Smooth muscle cell (in vitro differentiated cells): ENCODE measurements around the gene SLC39A1. TPM values are rescaled to one million over a fixed set of nuclear protein-coding genes. Genes with fewer than 3 reads are reported as not detected.

ENCODE experiments used
- DNase-seq: peaks from one replicate; lab custom pipeline; 2025; ENCODE audit not compliant: unreplicated experiment; lab: John Stamatoyannopoulos, UW
- H2AFZ ChIP-seq: fragments of 200-600 bp; sonication (generic); 2 replicates; pipeline ENCODE4 v1.6.0; 2016; ENCODE audit warnings: antibody characterized with exemption, low read depth, mild to moderate bottlenecking
- H3F3A ChIP-seq: fragments of 200-600 bp; sonication (generic); 2 replicates; pipeline ENCODE4 v1.6.0; 2017; ENCODE audit warnings: antibody characterized with exemption, low read depth
- H3K27ac ChIP-seq: fragments of 200-600 bp; sonication (generic); 2 replicates; pipeline ENCODE4 v1.5.1; 2016; ENCODE audit warnings: low read depth, mild to moderate bottlenecking
- H3K27me3 ChIP-seq: fragments of 200-600 bp; sonication (generic); 2 replicates; pipeline ENCODE4 v1.6.1; 2016; ENCODE audit warnings: low read depth, mild to moderate bottlenecking
- H3K36me3 ChIP-seq: fragments of 200-600 bp; sonication (generic); 2 replicates; pipeline ENCODE4 v1.5.1; 2016; ENCODE audit warnings: low read depth
- H3K4me1 ChIP-seq: fragments of 200-600 bp; sonication (generic); 2 replicates; pipeline ENCODE4 v1.5.1; 2016; ENCODE audit warnings: low read depth
- H3K4me2 ChIP-seq: fragments of 200-600 bp; sonication (generic); 2 replicates; pipeline ENCODE4 v1.6.0; 2016; ENCODE audit warnings: mild to moderate bottlenecking
- H3K4me3 ChIP-seq: fragments of 200-600 bp; sonication (generic); 2 replicates; pipeline ENCODE4 v1.5.1; 2016; ENCODE audit warnings: mild to moderate bottlenecking
- H3K79me2 ChIP-seq: fragments of 200-600 bp; sonication (generic); 2 replicates; pipeline ENCODE4 v1.6.0; 2016; ENCODE audit warnings: low read depth, mild to moderate bottlenecking
- H3K9ac ChIP-seq: fragments of 200-600 bp; sonication (generic); 2 replicates; pipeline ENCODE4 v1.6.0; 2016; ENCODE audit warnings: low read depth
- H3K9me3 ChIP-seq: fragments of 200-600 bp; sonication (generic); replicated peaks from 2 replicates; pipeline ENCODE4 v1.5.1; 2016; ENCODE audit warnings: low read depth
- H4K20me1 ChIP-seq: fragments of 200-600 bp; sonication (generic); 2 replicates; pipeline ENCODE4 v1.6.0; 2016; ENCODE audit warnings: low read depth
- WGBS: methylation state at CpG from one replicate; pipeline ENCODE4 v1.1.7; 2016; ENCODE audit warnings: low lambda C conversion rate; 5-methylcytosine and 5-hydroxymethylcytosine counted together
- polyA plus RNA-seq: library from polyadenylated mRNA; unstranded; fragments of >200 nt; fragmentation: Nextera tagmentation; extraction: Ambion mirVana; gene quantifications from 2 replicates; pipeline ENCODE4 v1.2.1, GENCODE V29; 2016
- total RNA-seq: library from RNA; depleted of rRNA; stranded (reverse); fragments of >200 nt; gene quantifications from 2 replicates; pipeline ENCODE4 v1.2.3, GENCODE V29; 2014
- TF ChIP-seq, protein P1 (sequence below): fragments of 200-600 bp; sonication (generic); IDR thresholded peaks from 2 replicates; pipeline ENCODE4 v1.5.1; 2017; ENCODE audit warnings: borderline replicate concordance, mild to moderate bottlenecking, antibody characterized with exemption; ENCODE audit not compliant: insufficient read depth, poor library complexity, severe bottlenecking

The SLC39A1 gene
- total and polyA plus RNA-seq, 2 experiments from 2014 or later = 104 to 143 TPM

- Histone ChIP-seq H2AFZ (no peak overlapping the region), H3K9ac (no peak overlapping the region), H3K79me2 (peaks cover 19% of the 10 kb centered on the region), H3F3A (no peaks in the 10 kb centered on the region), H3K4me1 (no peaks in the 10 kb centered on the region), H3K4me3 (no peak overlapping the region), H3K9me3 (no peaks in the 10 kb centered on the region), H3K27me3 (no peaks in the 10 kb centered on the region), H4K20me1 (no peaks in the 10 kb centered on the region), H3K27ac (no peak overlapping the region), H3K4me2 (no peak overlapping the region), H3K36me3 (no peaks in the 10 kb centered on the region)
- DNase-seq = no peak
- 91% methylated on average over 14 of the region's 15 CpGs for WGBS
- TF ChIP-seq, protein P1, sequence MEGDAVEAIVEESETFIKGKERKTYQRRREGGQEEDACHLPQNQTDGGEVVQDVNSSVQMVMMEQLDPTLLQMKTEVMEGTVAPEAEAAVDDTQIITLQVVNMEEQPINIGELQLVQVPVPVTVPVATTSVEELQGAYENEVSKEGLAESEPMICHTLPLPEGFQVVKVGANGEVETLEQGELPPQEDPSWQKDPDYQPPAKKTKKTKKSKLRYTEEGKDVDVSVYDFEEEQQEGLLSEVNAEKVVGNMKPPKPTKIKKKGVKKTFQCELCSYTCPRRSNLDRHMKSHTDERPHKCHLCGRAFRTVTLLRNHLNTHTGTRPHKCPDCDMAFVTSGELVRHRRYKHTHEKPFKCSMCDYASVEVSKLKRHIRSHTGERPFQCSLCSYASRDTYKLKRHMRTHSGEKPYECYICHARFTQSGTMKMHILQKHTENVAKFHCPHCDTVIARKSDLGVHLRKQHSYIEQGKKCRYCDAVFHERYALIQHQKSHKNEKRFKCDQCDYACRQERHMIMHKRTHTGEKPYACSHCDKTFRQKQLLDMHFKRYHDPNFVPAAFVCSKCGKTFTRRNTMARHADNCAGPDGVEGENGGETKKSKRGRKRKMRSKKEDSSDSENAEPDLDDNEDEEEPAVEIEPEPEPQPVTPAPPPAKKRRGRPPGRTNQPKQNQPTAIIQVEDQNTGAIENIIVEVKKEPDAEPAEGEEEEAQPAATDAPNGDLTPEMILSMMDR = no peak
These were observed 19.1 kb downstream of the SLC39A1 start for GRCh38 chr1:153944005-153944826.

DNA sequence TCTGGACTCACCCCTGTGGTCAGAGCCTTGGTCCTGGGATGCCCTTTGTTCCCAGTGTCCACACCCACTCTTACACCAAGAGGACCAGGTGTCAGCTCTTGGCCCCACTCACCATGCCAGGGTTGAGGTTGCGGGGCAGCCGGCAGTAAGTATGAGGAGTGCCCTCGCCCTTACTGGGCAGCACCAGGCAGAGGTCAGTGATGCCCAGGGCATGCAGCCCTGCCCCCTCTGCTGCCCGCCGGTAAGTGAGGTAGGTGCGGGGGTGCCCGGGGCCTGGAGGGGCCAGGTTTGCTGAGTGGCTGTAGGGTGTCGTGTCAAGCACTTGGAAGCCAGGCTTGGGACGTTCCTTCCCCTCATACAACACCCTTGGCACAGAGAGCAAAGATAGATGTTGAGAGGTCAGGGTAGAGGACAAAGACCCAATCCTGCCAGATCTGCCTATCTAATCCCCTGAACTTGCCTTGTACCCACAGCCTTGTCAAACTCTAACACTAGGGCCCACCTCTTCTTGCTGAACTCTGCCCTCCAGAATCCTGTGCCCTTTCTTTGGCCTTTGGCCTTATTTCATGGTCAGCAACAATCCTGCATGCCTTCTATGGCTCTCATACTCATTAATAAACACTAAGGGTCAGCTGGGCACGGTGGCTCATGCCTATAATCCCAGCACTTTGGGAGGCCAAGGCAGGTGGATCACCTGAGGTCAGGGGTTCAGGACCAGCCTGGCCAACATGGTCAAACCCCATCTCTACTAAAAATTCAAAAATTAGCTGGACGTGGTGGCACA, 20.4 kb downstream of the SLC39A1 start:
- 97% methylated on average over 11 of the region's 11 CpGs for WGBS
- H3K36me3 ChIP-seq = no peaks in the 10 kb centered on the region
- peaks cover 19% of the 10 kb centered on the region for H3K79me2 ChIP-seq
- H3K4me2 ChIP-seq = no peak overlapping the region
- no peak overlapping the region for H3K4me3 ChIP-seq
- no peak for DNase-seq
- no peaks in the 10 kb centered on the region for H4K20me1 ChIP-seq
- no peaks in the 10 kb centered on the region for H3K9me3 ChIP-seq
- H3F3A ChIP-seq = no peaks in the 10 kb centered on the region
- H3K9ac ChIP-seq = no peak overlapping the region
- H3K27ac ChIP-seq = no peak overlapping the region
- H3K4me1 ChIP-seq = no peaks in the 10 kb centered on the region
- no peaks in the 10 kb centered on the region for H3K27me3 ChIP-seq
- TF ChIP-seq, protein P1 = no peak
- no peak overlapping the region for H2AFZ ChIP-seq

DNA sequence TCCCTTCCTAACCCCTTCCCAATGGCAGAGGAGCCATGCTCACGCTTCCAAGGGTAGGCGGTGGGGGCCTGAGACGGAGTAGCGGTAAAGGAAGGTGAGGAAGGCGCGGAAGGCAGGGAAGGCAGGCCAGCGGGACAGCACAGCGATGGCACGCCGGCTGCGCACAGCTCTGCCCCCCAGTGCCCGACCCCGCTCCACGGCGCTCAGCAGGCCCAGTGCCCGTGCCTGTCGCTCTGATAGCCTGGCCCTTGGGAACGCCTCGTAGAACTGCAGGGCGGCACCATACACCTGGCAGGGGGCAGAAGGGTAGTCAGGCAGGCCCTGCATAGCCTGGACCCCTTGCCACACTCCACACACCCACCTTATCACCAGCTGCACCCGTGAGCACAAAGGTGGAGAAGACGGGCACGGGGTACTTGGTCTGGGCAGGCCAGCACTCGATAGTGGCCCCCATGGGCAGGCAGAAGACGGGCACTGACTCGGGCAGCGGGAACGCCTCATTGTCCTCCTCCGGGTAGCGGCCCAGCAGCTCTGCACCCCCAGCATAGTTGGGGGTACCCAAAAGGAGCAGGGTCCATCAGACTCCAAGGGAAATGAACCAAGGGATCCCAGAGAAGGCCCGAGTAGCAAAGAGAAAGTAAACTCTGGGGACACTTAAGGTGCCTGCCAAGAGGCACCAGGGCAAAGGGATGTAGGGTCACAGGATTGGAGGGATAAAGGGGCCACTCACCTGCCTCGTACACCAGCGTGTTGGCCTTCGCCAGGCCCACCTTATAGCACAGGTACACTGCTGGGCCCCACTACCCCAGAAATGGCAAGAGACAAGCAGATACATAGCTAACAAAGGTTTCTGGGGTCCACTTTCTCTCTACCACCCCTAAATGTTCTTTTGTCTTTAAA, 21.3 kb downstream of the SLC39A1 start:
- Histone ChIP-seq H3K4me3 (no peak overlapping the region), H2AFZ (no peak overlapping the region), H3K4me2 (no peak overlapping the region), H3K9me3 (no peaks in the 10 kb centered on the region), H3K27ac (no peak overlapping the region), H4K20me1 (no peaks in the 10 kb centered on the region), H3K79me2 (peaks cover 19% of the 10 kb centered on the region), H3K9ac (no peak overlapping the region), H3K4me1 (no peaks in the 10 kb centered on the region), H3F3A (no peaks in the 10 kb centered on the region), H3K36me3 (no peaks in the 10 kb centered on the region), H3K27me3 (no peaks in the 10 kb centered on the region)
- DNase-seq = no peak
- 98% methylated on average over 34 of the region's 34 CpGs for WGBS
- TF ChIP-seq, protein P1 = no peak
